H9 (cell line): ENCODE measurements around the gene GPRC5D. TPM values are rescaled to one million over a fixed set of nuclear protein-coding genes. Genes with fewer than 3 reads are reported as not detected.

Source experiments
- DNase-seq: peaks from one replicate; pipeline ENCODE4 v3.0.0-alpha.2; 2017
- H2AFZ ChIP-seq: one replicate; pipeline ENCODE4 v1.6.1; 2013; ENCODE audit warnings: mild to moderate bottlenecking, low read length, control low read depth, moderate library complexity
- H2AK5ac ChIP-seq: 2 replicates; pipeline ENCODE4 v1.6.1; 2013; ENCODE audit warnings: low read length, control low read depth, mixed read lengths; ENCODE audit not compliant: insufficient read length
- H2BK120ac ChIP-seq: one replicate; pipeline ENCODE4 v1.6.1; 2013; ENCODE audit warnings: low read depth, mild to moderate bottlenecking, low read length, control low read depth, inconsistent platforms; ENCODE audit not compliant: poor library complexity, severe bottlenecking
- H2BK12ac ChIP-seq: 2 replicates; pipeline ENCODE4 v1.6.1; 2013; ENCODE audit warnings: low read length, control low read depth, mixed read lengths, low read depth; ENCODE audit not compliant: insufficient read length
- H2BK15ac ChIP-seq: 2 replicates; pipeline ENCODE4 v1.6.1; 2013; ENCODE audit warnings: low read depth, low read length, control low read depth
- H2BK20ac ChIP-seq: one replicate; pipeline ENCODE4 v1.6.1; 2013; ENCODE audit warnings: low read depth, mild to moderate bottlenecking, low read length, control low read depth, inconsistent platforms; ENCODE audit not compliant: poor library complexity, severe bottlenecking
- H2BK5ac ChIP-seq: 2 replicates; pipeline ENCODE4 v1.6.1; 2013; ENCODE audit warnings: low read length, control low read depth, mixed read lengths; ENCODE audit not compliant: insufficient read length
- H3K14ac ChIP-seq: 2 replicates; pipeline ENCODE4 v1.6.1; 2013; ENCODE audit warnings: low read length, control low read depth; ENCODE audit not compliant: insufficient read depth
- H3K18ac ChIP-seq: 2 replicates; pipeline ENCODE4 v1.6.1; 2013; ENCODE audit warnings: low read depth, mild to moderate bottlenecking, mixed read lengths, low read length, control low read depth; ENCODE audit not compliant: insufficient read length
- H3K23ac ChIP-seq: 2 replicates; pipeline ENCODE4 v1.6.1; 2013; ENCODE audit warnings: low read length, control low read depth, mixed read lengths, low read depth; ENCODE audit not compliant: insufficient read length
- H3K23me2 ChIP-seq: 2 replicates; pipeline ENCODE4 v1.6.1; 2013; ENCODE audit warnings: low read depth, mild to moderate bottlenecking, mixed read lengths, low read length, control low read depth; ENCODE audit not compliant: insufficient read length, poor library complexity, severe bottlenecking
- H3K27ac ChIP-seq: 2 replicates; pipeline ENCODE4 v1.5.1; 2013; ENCODE audit warnings: low read length, control low read depth, mixed read lengths, low read depth; ENCODE audit not compliant: insufficient read length
- H3K27me3 ChIP-seq: 2 replicates; pipeline ENCODE4 v1.6.1; 2013; ENCODE audit warnings: low read length, control low read depth, inconsistent platforms; ENCODE audit not compliant: insufficient read depth
- H3K4ac ChIP-seq: 2 replicates; pipeline ENCODE4 v1.6.1; 2013; ENCODE audit warnings: low read depth, mild to moderate bottlenecking, control low read depth, inconsistent platforms, low read length, moderate library complexity
- H3K4me1 ChIP-seq: 2 replicates; pipeline ENCODE4 v1.6.1; 2013; ENCODE audit warnings: low read length, control low read depth, inconsistent platforms; ENCODE audit not compliant: insufficient read depth
- H3K4me2 ChIP-seq: 2 replicates; pipeline ENCODE4 v1.6.1; 2013; ENCODE audit warnings: low read length, control low read depth, mixed read lengths; ENCODE audit not compliant: insufficient read length, insufficient read depth
- H3K56ac ChIP-seq: 2 replicates; pipeline ENCODE4 v1.6.1; 2013; ENCODE audit warnings: low read depth, mild to moderate bottlenecking, mixed read lengths, low read length, control low read depth; ENCODE audit not compliant: insufficient read length
- H3K79me1 ChIP-seq: 2 replicates; pipeline ENCODE4 v1.6.1; 2013; ENCODE audit warnings: low read depth, mild to moderate bottlenecking, moderate library complexity, low read length, control low read depth, inconsistent platforms; ENCODE audit not compliant: insufficient read depth, poor library complexity, severe bottlenecking
- H3K79me2 ChIP-seq: 2 replicates; pipeline ENCODE4 v1.6.1; 2013; ENCODE audit warnings: low read length, control low read depth, inconsistent platforms; ENCODE audit not compliant: insufficient read depth
- H3K9ac ChIP-seq: 2 replicates; pipeline ENCODE4 v1.6.1; 2013; ENCODE audit warnings: low read length, control low read depth, mixed read lengths; ENCODE audit not compliant: insufficient read length; ENCODE audit errors: extremely low read depth
- H3K9me3 ChIP-seq: one replicate; pipeline ENCODE4 v1.6.1; 2013; ENCODE audit warnings: low read depth, low read length, inconsistent platforms; ENCODE audit not compliant: control insufficient read depth
- H3T11ph ChIP-seq: one replicate; pipeline ENCODE4 v1.6.1; 2013; ENCODE audit warnings: mild to moderate bottlenecking, low read length, control low read depth, inconsistent platforms
- H4K20me1 ChIP-seq: one replicate; pipeline ENCODE4 v1.6.1; 2013; ENCODE audit not compliant: control insufficient read depth, insufficient read length, insufficient read depth
- H4K5ac ChIP-seq: 2 replicates; pipeline ENCODE4 v1.6.1; 2013; ENCODE audit warnings: low read depth, mild to moderate bottlenecking, mixed read lengths, low read length, control low read depth; ENCODE audit not compliant: insufficient read length
- H4K8ac ChIP-seq: replicated peaks from 2 replicates; pipeline ENCODE4 v1.6.1; 2013; ENCODE audit warnings: low read length, control low read depth, mixed read lengths, low read depth; ENCODE audit not compliant: insufficient read length
- H4K91ac ChIP-seq: 2 replicates; pipeline ENCODE4 v1.6.1; 2013; ENCODE audit warnings: low read depth, mild to moderate bottlenecking, moderate library complexity, mixed read lengths, low read length, control low read depth; ENCODE audit not compliant: insufficient read length
- H3K27ac Mint-ChIP-seq, 3 experiments: 2 replicates in 2 of 3; 3 replicates in 1 of 3; pipeline ENCODE4 v1.8.0; 2020 to 2021; ENCODE audit warnings: mixed read lengths in 3 of 3, mild to moderate bottlenecking in 1 of 3, moderate library complexity in 1 of 3
- H3K27me3 Mint-ChIP-seq: 2 replicates; pipeline ENCODE4 v1.8.0; 2021; ENCODE audit warnings: low read depth, mild to moderate bottlenecking, moderate library complexity, mixed read lengths
- H3K36me3 Mint-ChIP-seq, 3 experiments: 2 replicates in 2 of 3; 3 replicates in 1 of 3; pipeline ENCODE4 v1.8.0; 2020 to 2021; ENCODE audit warnings: low read depth in 3 of 3, mixed read lengths in 3 of 3; ENCODE audit not compliant: insufficient read depth in 1 of 3
- H3K4me1 Mint-ChIP-seq, 2 experiments: 2 replicates each; pipeline ENCODE4 v1.8.0; 2020; ENCODE audit warnings: mixed read lengths in 2 of 2
- H3K4me3 Mint-ChIP-seq, 2 experiments: 2 replicates in 1 of 2; 3 replicates in 1 of 2; pipeline ENCODE4 v1.8.0; 2020 to 2021; ENCODE audit warnings: mild to moderate bottlenecking in 2 of 2, mixed read lengths in 2 of 2, moderate library complexity in 1 of 2
- H3K9me3 Mint-ChIP-seq, 2 experiments: 2 replicates in 1 of 2; 3 replicates in 1 of 2; pipeline ENCODE4 v1.8.0; 2020; ENCODE audit warnings: mild to moderate bottlenecking in 2 of 2, mixed read lengths in 2 of 2, moderate library complexity in 1 of 2
- CTCF ChIP-seq: fragments of 200-600 bp; sonication (generic); conservative IDR thresholded peaks from 3 replicates; pipeline ENCODE4 v1.8.0; 2021; ENCODE audit warnings: antibody characterized with exemption, mild to moderate bottlenecking
- WGBS: extraction: QIAGEN DNeasy Blood & Tissue Kit; methylation state at CpG from one replicate; pipeline ENCODE4 v1.1.7; 2013; ENCODE audit warnings: missing lambda C conversion rate, low lambda C conversion rate, mixed read lengths; ENCODE audit not compliant: insufficient read length; ENCODE audit errors: extremely low coverage; 5-methylcytosine and 5-hydroxymethylcytosine counted together
- total RNA-seq: library from RNA; stranded (reverse); gene quantifications from 2 replicates; pipeline ENCODE4 v1.2.1, GENCODE V29; 2021

GPRC5D gene
- total RNA-seq, 1 experiment from 2014 or later: not detected

GRCh38 chr12:12918781-12919389, 33.1 kb downstream of the GPRC5D start:
- H3K79me2 ChIP-seq: no peaks in the 10 kb centered on the region
- no peak overlapping the region for H2BK5ac ChIP-seq
- no peak overlapping the region for H4K8ac ChIP-seq
- H3K23ac ChIP-seq: no peak overlapping the region
- H3K9me3 ChIP-seq: no peaks in the 10 kb centered on the region
- no peak overlapping the region for H4K91ac ChIP-seq
- no peak overlapping the region for H2BK120ac ChIP-seq
- no peak overlapping the region for H3K18ac ChIP-seq
- H3K56ac ChIP-seq: no peak overlapping the region
- H2AFZ ChIP-seq: no peak overlapping the region
- H3K4me1 ChIP-seq: peaks cover 7% of the 10 kb centered on the region; the same call in 1 of the 2 replicates
- H3K27ac ChIP-seq: no peak overlapping the region
- H3K27ac Mint-ChIP-seq: no peak overlapping the region
- no peak overlapping the region for H3K4me2 ChIP-seq
- H2AK5ac ChIP-seq: no peak overlapping the region
- H4K20me1 ChIP-seq: no peaks in the 10 kb centered on the region
- no CpG with 5 or more reads among the region's 6 CpGs for WGBS
- no peaks in the 10 kb centered on the region for H3K36me3 Mint-ChIP-seq
- H3K79me1 ChIP-seq: no peaks in the 10 kb centered on the region
- H3K9me3 Mint-ChIP-seq: peaks cover 0 to 3% of the 10 kb centered on the region in 2 experiments; a peak in 1 of 5 replicates
- no peak overlapping the region for H3K4ac ChIP-seq
- H3K27me3 Mint-ChIP-seq: peaks cover 12% of the 10 kb centered on the region
- H3K9ac ChIP-seq: no peak overlapping the region
- no peak for DNase-seq
- no peaks in the 10 kb centered on the region for H3K27me3 ChIP-seq
- no peaks in the 10 kb centered on the region for H3K23me2 ChIP-seq
- H2BK15ac ChIP-seq: no peak overlapping the region
- H3K14ac ChIP-seq: no peak overlapping the region
- no peak overlapping the region for H2BK12ac ChIP-seq
- H4K5ac ChIP-seq: no peak overlapping the region
- no peak overlapping the region for H2BK20ac ChIP-seq
- H3K4me1 Mint-ChIP-seq: peaks cover 23 to 30% of the 10 kb centered on the region in 2 experiments
- H3T11ph ChIP-seq: no peak overlapping the region
- no peak for TF ChIP-seq CTCF
- H3K4me3 Mint-ChIP-seq: no peak overlapping the region
